Endothelial cell of umbilical vein (primary cell): ENCODE data around the gene SLC35F3. TPM values are rescaled to one million over a fixed set of nuclear protein-coding genes. Genes with fewer than 3 reads are reported as not detected.

Experiments
- BruUV-seq: library from RNA; stranded (reverse); fragments of 400-500 nt; replicated peaks from 2 replicates; lab custom pipeline; 2021; lab: Mats Ljungman, UMichigan
- CTCF ChIA-PET: fragments of 300-600, 350-600 bp; sonication (Branson Sonifier 250); formaldehyde crosslinking; loops from one replicate; lab custom pipeline; 2021; ENCODE audit warnings: antibody characterized with exemption, inconsistent platforms; lab: Charles Lee
- POLR2A ChIA-PET: fragments of 300-600, 350-600 bp; sonication (Branson Sonifier 250); formaldehyde crosslinking; loops from one replicate; lab custom pipeline; 2021; ENCODE audit warnings: antibody characterized with exemption, inconsistent platforms; lab: Charles Lee
- DNase-seq: peaks from one replicate; pipeline ENCODE4 v3.0.0-alpha.2; 2011; ENCODE audit warnings: low read depth, low spot score
- FAIRE-seq: peaks from 2 replicates; lab custom pipeline; 2011; peaks lifted over from hg19 to GRCh38; lab: Jason Lieb, UNC
- H2AFZ ChIP-seq: 2 replicates; pipeline ENCODE4 v1.6.0; 2012; ENCODE audit warnings: low read depth, low read length, control low read depth, inconsistent platforms
- H3K27ac ChIP-seq: 2 replicates; pipeline ENCODE4 v1.5.1; 2011; ENCODE audit warnings: low read depth, mild to moderate bottlenecking, control low read depth, low read length, moderate library complexity; ENCODE audit not compliant: insufficient read depth
- H3K27me3 ChIP-seq, 2 experiments: 2 replicates each; pipeline versions ENCODE4 v1.6.0 to v1.6.1; 2011; ENCODE audit warnings: low read length in 2 of 2, mixed read lengths in 1 of 2; ENCODE audit not compliant: control insufficient read depth in 2 of 2, insufficient read depth in 2 of 2
- H3K36me3 ChIP-seq, 2 experiments: 2 replicates in 1 of 2; 3 replicates in 1 of 2; pipeline ENCODE4 v1.5.1; 2011; ENCODE audit warnings: low read length in 2 of 2, mild to moderate bottlenecking in 1 of 2, moderate library complexity in 1 of 2; ENCODE audit not compliant: control insufficient read depth in 2 of 2, insufficient read depth in 2 of 2; ENCODE audit errors: extremely low read depth in 1 of 2
- H3K4me1 ChIP-seq: 3 replicates; pipeline ENCODE4 v1.5.1; 2011; ENCODE audit warnings: mild to moderate bottlenecking, low read length; ENCODE audit not compliant: control insufficient read depth, insufficient read depth; ENCODE audit errors: extremely low read depth
- H3K4me2 ChIP-seq: 2 replicates; pipeline ENCODE4 v1.6.1; 2011; ENCODE audit warnings: low read length, control low read depth, mixed read lengths; ENCODE audit not compliant: insufficient read depth
- H3K4me3 ChIP-seq, 3 experiments: fragments of 200-600 bp in 1 of 3; sonication (generic), shearing (Covaris generic) in 1 of 3; replicated peaks in 1 of 3; 2 replicates each; pipeline ENCODE4 v1.5.1; 2011 to 2016; ENCODE audit warnings: control low read depth in 3 of 3, low read length in 3 of 3, mild to moderate bottlenecking in 2 of 3, inconsistent platforms in 1 of 3, low read depth in 1 of 3, moderate library complexity in 1 of 3; ENCODE audit not compliant: insufficient read depth in 1 of 3
- H3K79me2 ChIP-seq: 2 replicates; pipeline ENCODE4 v1.6.0; 2012; ENCODE audit warnings: low read length, inconsistent platforms; ENCODE audit not compliant: control insufficient read depth, insufficient read depth
- H3K9ac ChIP-seq: replicated peaks from 2 replicates; pipeline ENCODE3; 2011; ENCODE audit warnings: low read length, control low read depth; ENCODE audit not compliant: insufficient read depth; ENCODE audit errors: extremely low read depth
- H3K9me1 ChIP-seq: replicated peaks from 3 replicates; pipeline ENCODE4 v1.6.0; 2011; ENCODE audit warnings: mild to moderate bottlenecking, low read length; ENCODE audit not compliant: control insufficient read depth, insufficient read depth; ENCODE audit errors: extremely low read depth
- H3K9me3 ChIP-seq: replicated peaks from 2 replicates; pipeline ENCODE4 v1.5.1; 2012; ENCODE audit warnings: low read length, inconsistent platforms; ENCODE audit not compliant: control insufficient read depth, insufficient read depth
- H4K20me1 ChIP-seq: replicated peaks from 2 replicates; pipeline ENCODE3; 2011; ENCODE audit warnings: mild to moderate bottlenecking, low read length; ENCODE audit not compliant: control insufficient read depth, insufficient read depth; ENCODE audit errors: extremely low read depth
- EZH2 ChIP-seq: IDR thresholded peaks from 2 replicates; pipeline ENCODE4 v1.6.1; 2012; ENCODE audit warnings: borderline replicate concordance, low read depth, mild to moderate bottlenecking, moderate library complexity, low read length, inconsistent platforms; ENCODE audit not compliant: severe bottlenecking
- FOS ChIP-seq: IDR thresholded peaks from 2 replicates; pipeline ENCODE4 v1.6.1; 2011; ENCODE audit warnings: mild to moderate bottlenecking, low read length, moderate library complexity, borderline replicate concordance; ENCODE audit not compliant: insufficient read depth
- GATA2 ChIP-seq: IDR thresholded peaks from 2 replicates; pipeline ENCODE4 v1.7.0; 2011; ENCODE audit warnings: low read depth, mild to moderate bottlenecking, moderate library complexity, mixed read lengths, low read length; ENCODE audit not compliant: insufficient read length, insufficient read depth
- JUN ChIP-seq: IDR thresholded peaks from 2 replicates; pipeline ENCODE4 v1.6.1; 2011; ENCODE audit warnings: borderline replicate concordance, low read depth; ENCODE audit not compliant: insufficient read length, insufficient read depth
- MYC ChIP-seq: IDR thresholded peaks from one replicate; pipeline ENCODE4 v1.6.1; 2011; ENCODE audit warnings: mild to moderate bottlenecking, low read depth, low read length
- POLR2A ChIP-seq: IDR thresholded peaks from 2 replicates; pipeline ENCODE4 v1.6.1; 2012; ENCODE audit warnings: low read depth, mild to moderate bottlenecking, control low read depth, low read length
- POLR2AphosphoS5 ChIP-seq: IDR thresholded peaks from 2 replicates; pipeline ENCODE4 v1.6.1; 2012; ENCODE audit warnings: low read depth, mild to moderate bottlenecking, control low read depth, low read length, moderate library complexity; ENCODE audit not compliant: insufficient read depth
- dilution Hi-C: fragments of 300-500 bp; cut with MboI; formaldehyde crosslinking; loops from one replicate; pipeline ENCODE4 v1.15.0; 2019; ENCODE audit warnings: low sequenced_read_pairs; ENCODE audit not compliant: extremely low pct_ligation_motif_present
- intact Hi-C: fragments of 100-400 bp; cut with micrococcal nuclease; formaldehyde crosslinking; loops from one replicate; pipeline ENCODE4 v1.10.0; 2022
- polyA plus RNA-seq, 4 experiments: library from polyadenylated mRNA; depleted of rRNA in 3 of 4; stranded (reverse) in 3 of 4; unstranded in 1 of 4; fragments of >200 nt; gene quantifications; 2 replicates each; pipeline versions ENCODE4 v1.2.1 to v1.2.3, GENCODE V29; 2011 to 2012; ENCODE audit warnings: missing spikeins in 1 of 4
- total RNA-seq: library from RNA; stranded (reverse); gene quantifications from 2 replicates; pipeline ENCODE4 v1.2.3, GENCODE V29; 2021
- TF ChIP-seq, protein P1 (sequence below): IDR thresholded peaks from 2 replicates; pipeline ENCODE4 v1.6.1; 2011; ENCODE audit not compliant: insufficient read depth, insufficient read length
- TF ChIP-seq, protein P2 (sequence below), 2 donors: IDR thresholded peaks; 1 replicate in 1 of 2; 2 replicates in 1 of 2; pipeline ENCODE4 v1.5.1; 2011; ENCODE audit warnings: low read length in 2 of 2, mild to moderate bottlenecking in 2 of 2, moderate library complexity in 2 of 2, control low read depth in 1 of 2, inconsistent platforms in 1 of 2, low read depth in 1 of 2; ENCODE audit not compliant: insufficient read depth in 1 of 2; ENCODE audit errors: extremely low read depth in 1 of 2

The SLC35F3 gene
- total and polyA plus RNA-seq, 2 donors (not counting 3 experiments of a cell fraction or from before 2014, with no cell fraction given) = not detected

DNA sequence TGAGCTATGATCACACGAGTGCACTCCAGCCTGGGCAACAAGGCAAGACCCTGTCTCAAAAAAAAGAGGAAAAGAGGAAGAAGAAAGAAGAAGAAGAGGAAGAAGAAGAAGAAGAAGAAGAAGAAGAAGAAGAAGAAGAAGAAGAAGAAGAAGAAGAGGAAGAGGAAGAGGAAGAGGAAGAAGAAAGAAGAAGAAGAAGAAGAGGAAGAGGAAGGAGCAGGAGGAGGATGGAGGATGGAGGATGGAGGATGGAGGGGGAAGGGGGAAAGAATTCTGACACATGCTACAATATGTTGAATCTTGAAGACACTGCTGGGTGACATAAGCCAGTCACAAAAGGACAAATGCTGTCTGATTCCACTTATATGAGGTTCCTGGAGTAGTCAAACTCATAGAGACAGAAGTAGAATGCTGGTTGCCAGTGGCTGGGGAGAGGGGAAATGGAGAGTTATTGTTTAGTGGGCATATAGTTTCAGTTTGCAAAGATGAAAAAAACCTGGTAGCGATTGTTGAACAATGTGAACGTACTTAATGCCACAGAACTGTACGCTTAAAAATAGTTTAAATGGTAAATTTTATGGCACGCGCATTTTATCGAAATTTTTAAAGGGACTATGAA lies 421.5 kb downstream of the SLC35F3 start:
- no TSS peak for BruUV-seq
- no peak for DNase-seq
- no peaks in the 10 kb centered on the region for H3K36me3 ChIP-seq
- H3K9me1 ChIP-seq = no peaks in the 10 kb centered on the region
- TF ChIP-seq POLR2AphosphoS5 = no peak
- TF ChIP-seq MYC = no peak
- no peak for TF ChIP-seq EZH2
- TF ChIP-seq POLR2A = no peak
- TF ChIP-seq JUN = no peak
- TF ChIP-seq FOS = no peak
- TF ChIP-seq, protein P1, sequence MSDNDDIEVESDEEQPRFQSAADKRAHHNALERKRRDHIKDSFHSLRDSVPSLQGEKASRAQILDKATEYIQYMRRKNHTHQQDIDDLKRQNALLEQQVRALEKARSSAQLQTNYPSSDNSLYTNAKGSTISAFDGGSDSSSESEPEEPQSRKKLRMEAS = no peak
- no peak for TF ChIP-seq GATA2
- TF ChIP-seq, protein P2, sequence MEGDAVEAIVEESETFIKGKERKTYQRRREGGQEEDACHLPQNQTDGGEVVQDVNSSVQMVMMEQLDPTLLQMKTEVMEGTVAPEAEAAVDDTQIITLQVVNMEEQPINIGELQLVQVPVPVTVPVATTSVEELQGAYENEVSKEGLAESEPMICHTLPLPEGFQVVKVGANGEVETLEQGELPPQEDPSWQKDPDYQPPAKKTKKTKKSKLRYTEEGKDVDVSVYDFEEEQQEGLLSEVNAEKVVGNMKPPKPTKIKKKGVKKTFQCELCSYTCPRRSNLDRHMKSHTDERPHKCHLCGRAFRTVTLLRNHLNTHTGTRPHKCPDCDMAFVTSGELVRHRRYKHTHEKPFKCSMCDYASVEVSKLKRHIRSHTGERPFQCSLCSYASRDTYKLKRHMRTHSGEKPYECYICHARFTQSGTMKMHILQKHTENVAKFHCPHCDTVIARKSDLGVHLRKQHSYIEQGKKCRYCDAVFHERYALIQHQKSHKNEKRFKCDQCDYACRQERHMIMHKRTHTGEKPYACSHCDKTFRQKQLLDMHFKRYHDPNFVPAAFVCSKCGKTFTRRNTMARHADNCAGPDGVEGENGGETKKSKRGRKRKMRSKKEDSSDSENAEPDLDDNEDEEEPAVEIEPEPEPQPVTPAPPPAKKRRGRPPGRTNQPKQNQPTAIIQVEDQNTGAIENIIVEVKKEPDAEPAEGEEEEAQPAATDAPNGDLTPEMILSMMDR (IDR thresholded peaks at IDR 0.05; ENCODE audit: extremely low read depth in 1 of 2, insufficient read depth in 1 of 2, low read depth in 1 of 2, low read length in 2 of 2) = no peak
- FAIRE-seq = no peak
- ChIA-PET CTCF (interaction anchor here (0.6 to 5.0 kb wide), 15 partner anchors 8 to 964 kb away, joined by 3 to 42 read pairs (median 4); partner anchors contain the start of genes COA6 and TARBP1), POLR2A (no interaction called here)
- no peaks in the 10 kb centered on the region for H4K20me1 ChIP-seq
- H2AFZ ChIP-seq = peak overlapping the region; percentile 38
- no peak overlapping the region for H3K9ac ChIP-seq
- H3K27ac ChIP-seq = no peak overlapping the region
- H3K79me2 ChIP-seq = no peaks in the 10 kb centered on the region
- intact Hi-C loops = loop anchor here (1.0 to 2.0 kb wide), 3 partner anchors 47 to 212 kb away; partner anchors contain the start of gene COA6
- H3K4me3 ChIP-seq = peak overlapping the region; percentile 34 to 65 (median 40)
- H3K9me3 ChIP-seq = no peaks in the 10 kb centered on the region
- no peaks in the 10 kb centered on the region for H3K4me1 ChIP-seq
- peak overlapping the region; percentile 66 for H3K4me2 ChIP-seq
- dilution Hi-C loops = no loop called here
- peaks cover 12% of the 10 kb centered on the region in 2 experiments for H3K27me3 ChIP-seq
